ENCODE measurements around the gene CSNK1G2. TPM values are rescaled to one million over a fixed set of nuclear protein-coding genes. Genes with fewer than 3 reads are reported as not detected.

CSNK1G2 gene
- total RNA-seq, 1 experiment from 2014 or later = 100.0 TPM

- Histone ChIP-seq H2BK12ac (ENCODE audit: insufficient read length, low read depth, low read length) (no peak overlapping the region), H3K9ac (ENCODE audit: extremely low read depth, insufficient read length, low read length) (no peak overlapping the region), H3K27me3 (ENCODE audit: insufficient read depth, low read length) (no peaks in the 10 kb centered on the region), H4K20me1 (ENCODE audit: control insufficient read depth, insufficient read depth, insufficient read length) (no peaks in the 10 kb centered on the region), H2BK5ac (ENCODE audit: insufficient read length, low read length) (no peak overlapping the region), H3K27ac (ENCODE audit: insufficient read length, low read depth, low read length) (no peak overlapping the region), H3K14ac (ENCODE audit: insufficient read depth, low read length) (no peak overlapping the region), H3K79me2 (ENCODE audit: insufficient read depth, low read length) (no peaks in the 10 kb centered on the region; the same call in 1 of the 2 replicates), H4K91ac (ENCODE audit: insufficient read length, low read depth, low read length) (no peak overlapping the region), H3T11ph (ENCODE audit: low read length) (no peak overlapping the region), H2BK15ac (ENCODE audit: low read depth, low read length) (no peak overlapping the region), H4K8ac (replicated peaks; ENCODE audit: insufficient read length, low read depth, low read length) (no peak overlapping the region), H3K9me3 (ENCODE audit: control insufficient read depth, low read depth, low read length) (no peaks in the 10 kb centered on the region), H3K4me2 (ENCODE audit: insufficient read depth, insufficient read length, low read length) (no peak overlapping the region), H2BK120ac (ENCODE audit: low read depth, low read length, poor library complexity, severe bottlenecking) (no peak overlapping the region), H3K4ac (ENCODE audit: low read depth, low read length) (no peak overlapping the region), H3K18ac (ENCODE audit: insufficient read length, low read depth, low read length) (no peak overlapping the region), H2AFZ (ENCODE audit: low read length) (no peak overlapping the region), H2BK20ac (ENCODE audit: low read depth, low read length, poor library complexity, severe bottlenecking) (no peak overlapping the region), H3K56ac (ENCODE audit: insufficient read length, low read depth, low read length) (no peak overlapping the region), H3K23me2 (ENCODE audit: insufficient read length, low read depth, low read length, poor library complexity, severe bottlenecking) (peaks cover 4% of the 10 kb centered on the region), H3K79me1 (ENCODE audit: insufficient read depth, low read depth, low read length, poor library complexity, severe bottlenecking) (no peaks in the 10 kb centered on the region), H3K4me1 (ENCODE audit: insufficient read depth, low read length) (no peaks in the 10 kb centered on the region), H3K23ac (ENCODE audit: insufficient read length, low read depth, low read length) (no peak overlapping the region), H4K5ac (ENCODE audit: insufficient read length, low read depth, low read length) (no peak overlapping the region), H2AK5ac (ENCODE audit: insufficient read length, low read length) (peak overlapping the region; percentile 67)
- Mint-ChIP-seq H3K27ac (no peak overlapping the region), H3K27me3 (ENCODE audit: low read depth) (peaks cover 7% of the 10 kb centered on the region), H3K9me3 (peaks cover 2 to 8% of the 10 kb centered on the region in 2 experiments), H3K36me3 (ENCODE audit: insufficient read depth in 1 of 3, low read depth in 3 of 3) (peaks cover 0 to under 1% (median 0%) of the 10 kb centered on the region in 3 experiments; a peak in 2 of 7 replicates), H3K4me1 (peaks cover 0 to 10% of the 10 kb centered on the region in 2 experiments; a peak in 1 of 4 replicates), H3K4me3 (no peak overlapping the region)
- TF ChIP-seq, protein P1, sequence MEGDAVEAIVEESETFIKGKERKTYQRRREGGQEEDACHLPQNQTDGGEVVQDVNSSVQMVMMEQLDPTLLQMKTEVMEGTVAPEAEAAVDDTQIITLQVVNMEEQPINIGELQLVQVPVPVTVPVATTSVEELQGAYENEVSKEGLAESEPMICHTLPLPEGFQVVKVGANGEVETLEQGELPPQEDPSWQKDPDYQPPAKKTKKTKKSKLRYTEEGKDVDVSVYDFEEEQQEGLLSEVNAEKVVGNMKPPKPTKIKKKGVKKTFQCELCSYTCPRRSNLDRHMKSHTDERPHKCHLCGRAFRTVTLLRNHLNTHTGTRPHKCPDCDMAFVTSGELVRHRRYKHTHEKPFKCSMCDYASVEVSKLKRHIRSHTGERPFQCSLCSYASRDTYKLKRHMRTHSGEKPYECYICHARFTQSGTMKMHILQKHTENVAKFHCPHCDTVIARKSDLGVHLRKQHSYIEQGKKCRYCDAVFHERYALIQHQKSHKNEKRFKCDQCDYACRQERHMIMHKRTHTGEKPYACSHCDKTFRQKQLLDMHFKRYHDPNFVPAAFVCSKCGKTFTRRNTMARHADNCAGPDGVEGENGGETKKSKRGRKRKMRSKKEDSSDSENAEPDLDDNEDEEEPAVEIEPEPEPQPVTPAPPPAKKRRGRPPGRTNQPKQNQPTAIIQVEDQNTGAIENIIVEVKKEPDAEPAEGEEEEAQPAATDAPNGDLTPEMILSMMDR (conservative IDR thresholded peaks at IDR 0.05) = no peak
- DNase-seq = no peak
- WGBS (ENCODE audit: extremely low coverage, insufficient read length, low lambda C conversion rate) = no CpG with 5 or more reads among the region's 13 CpGs
Measured at GRCh38 chr19:2018752-2019151, 77.8 kb downstream of the CSNK1G2 start.
